SK-N-SH (cell line): ENCODE measurements around the gene ARHGEF28. TPM values are rescaled to one million over a fixed set of nuclear protein-coding genes. Genes with fewer than 3 reads are reported as not detected.

ENCODE experiments used
- CTCF ChIA-PET: fragments of 300-600, 350-600 bp; formaldehyde crosslinking; extraction: SDS; loops from one replicate; lab custom pipeline; 2021; lab: Yijun Ruan, JAX
- POLR2A ChIA-PET: fragments of 350-600 bp; sonication (Branson Sonifier 250); formaldehyde crosslinking; extraction: SDS; loops from one replicate; lab custom pipeline; 2020; ENCODE audit warnings: antibody characterized with exemption, inconsistent platforms; lab: Yijun Ruan, JAX
- DNase-seq: peaks from one replicate; pipeline ENCODE4 v3.0.0; 2012
- H2AFZ ChIP-seq: fragments of 200-600 bp; sonication (generic); 2 replicates; pipeline ENCODE4 v1.8.1; 2016; ENCODE audit warnings: antibody characterized with exemption, mild to moderate bottlenecking, low read depth
- H3F3A ChIP-seq: fragments of 200-600 bp; sonication (generic); replicated peaks from 2 replicates; pipeline ENCODE3; 2016; ENCODE audit warnings: antibody characterized with exemption, mild to moderate bottlenecking; ENCODE audit not compliant: insufficient read depth
- H3K27ac ChIP-seq, 2 experiments: fragments of 200-500 bp in 1 of 2; fragments of 200-600 bp in 1 of 2; sonication (Bioruptor generic) in 1 of 2; sonication (generic), shearing (Covaris generic) in 1 of 2; 2 replicates each; pipeline versions ENCODE4 v1.5.1 to v1.6.1; 2014 to 2016; ENCODE audit warnings: low read depth in 2 of 2, inconsistent platforms in 1 of 2, low read length in 1 of 2, mild to moderate bottlenecking in 1 of 2, mixed read lengths in 1 of 2
- H3K27me3 ChIP-seq: fragments of 200-600 bp; sonication (generic), shearing (Covaris generic); 2 replicates; pipeline ENCODE4 v1.6.1; 2016; ENCODE audit warnings: mixed run types; ENCODE audit not compliant: insufficient read depth
- H3K36me3 ChIP-seq, 2 experiments: fragments of 200-500 bp in 1 of 2; fragments of 200-600 bp in 1 of 2; sonication (Bioruptor generic) in 1 of 2; sonication (generic) in 1 of 2; replicated peaks in 1 of 2; 2 replicates each; pipeline versions ENCODE3 to v1.5.1; 2014 to 2016; ENCODE audit warnings: low read length in 1 of 2, mild to moderate bottlenecking in 1 of 2; ENCODE audit not compliant: insufficient read depth in 2 of 2, control insufficient read depth in 1 of 2
- H3K4me1 ChIP-seq, 2 experiments: fragments of 200-500 bp in 1 of 2; fragments of 200-600 bp in 1 of 2; sonication (Bioruptor generic) in 1 of 2; sonication (generic), shearing (Covaris generic) in 1 of 2; 2 replicates each; pipeline versions ENCODE4 v1.5.1 to v1.6.1; 2014 to 2016; ENCODE audit warnings: low read depth in 1 of 2, low read length in 1 of 2, mixed run types in 1 of 2; ENCODE audit not compliant: insufficient read depth in 2 of 2, control insufficient read depth in 1 of 2
- H3K4me2 ChIP-seq: fragments of 200-600 bp; sonication (generic), shearing (Covaris generic); 2 replicates; pipeline ENCODE4 v1.6.1; 2017; ENCODE audit warnings: mixed run types
- H3K4me3 ChIP-seq, 2 experiments: fragments of 200-500 bp in 1 of 2; fragments of 200-600 bp in 1 of 2; sonication (Bioruptor generic) in 1 of 2; sonication (generic), shearing (Covaris generic) in 1 of 2; 2 replicates each; pipeline versions ENCODE4 v1.5.1 to v1.8.1; 2014 to 2016; ENCODE audit warnings: low read depth in 2 of 2, inconsistent platforms in 1 of 2, low read length in 1 of 2, mild to moderate bottlenecking in 1 of 2, mixed read lengths in 1 of 2, moderate library complexity in 1 of 2
- H3K79me2 ChIP-seq: fragments of 200-600 bp; sonication (generic); 2 replicates; pipeline ENCODE4 v1.8.1; 2017; ENCODE audit warnings: mild to moderate bottlenecking; ENCODE audit not compliant: insufficient read depth
- H3K9ac ChIP-seq: fragments of 200-600 bp; sonication (generic); 2 replicates; pipeline ENCODE4 v1.6.1; 2017; ENCODE audit warnings: mixed run types
- H3K9me2 ChIP-seq: fragments of 200-600 bp; sonication (generic); 2 replicates; pipeline ENCODE4 v1.6.1; 2017; ENCODE audit warnings: mixed run types
- H3K9me3 ChIP-seq: fragments of 200-600 bp; sonication (generic); 2 replicates; pipeline ENCODE4 v1.6.1; 2017; ENCODE audit warnings: mixed run types, mild to moderate bottlenecking, moderate library complexity
- H4K20me1 ChIP-seq: fragments of 200-600 bp; sonication (generic); 2 replicates; pipeline ENCODE4 v1.6.1; 2017; ENCODE audit warnings: mild to moderate bottlenecking, mixed run types; ENCODE audit not compliant: insufficient read depth
- CHD2 ChIP-seq: fragments of 150-350 bp; IDR thresholded peaks from 2 replicates; pipeline ENCODE4 v1.6.1; 2018; ENCODE audit warnings: low read length; ENCODE audit not compliant: partially characterized antibody
- EP300 ChIP-seq, 2 experiments: IDR thresholded peaks; 2 replicates each; pipeline versions ENCODE4 v1.4.0 to v1.6.1; 2012; ENCODE audit warnings: borderline replicate concordance in 1 of 2, low read depth in 1 of 2, low read length in 1 of 2
- EZH2phosphoT487 ChIP-seq: fragments of 200-600 bp; sonication (generic); IDR thresholded peaks from 2 replicates; pipeline ENCODE4 v1.6.1; 2017; ENCODE audit warnings: low read depth, mixed run types, mild to moderate bottlenecking, antibody characterized with exemption, moderate library complexity, borderline replicate concordance
- FOSL2 ChIP-seq: IDR thresholded peaks from 2 replicates; pipeline ENCODE4 v1.4.0; 2012; ENCODE audit warnings: low read depth, mild to moderate bottlenecking, moderate library complexity, borderline replicate concordance
- GATA2 ChIP-seq: sonication (generic); formaldehyde crosslinking; IDR thresholded peaks from 2 replicates; pipeline ENCODE4 v1.5.0; 2020; ENCODE audit warnings: mild to moderate bottlenecking, missing genetic modification reagents
- IRF3 ChIP-seq: fragments of 150-350 bp; IDR thresholded peaks from 2 replicates; pipeline ENCODE4 v1.6.1; 2016; ENCODE audit warnings: mild to moderate bottlenecking, low read depth, low read length
- JUND ChIP-seq: IDR thresholded peaks from 2 replicates; pipeline ENCODE4 v1.4.0; 2012
- MXI1 ChIP-seq: IDR thresholded peaks from 2 replicates; pipeline ENCODE4 v1.6.1; 2012; ENCODE audit warnings: mild to moderate bottlenecking, low read depth, low read length, improper control_type of control experiment
- NFIC ChIP-seq: IDR thresholded peaks from 2 replicates; pipeline ENCODE4 v1.4.0; 2012; ENCODE audit warnings: borderline replicate concordance
- POLR2AphosphoS5 ChIP-seq: IDR thresholded peaks from 2 replicates; pipeline ENCODE4 v1.6.1; 2012; ENCODE audit warnings: low read depth, low read length
- RCOR1 ChIP-seq: fragments of 150-350 bp; IDR thresholded peaks from 2 replicates; pipeline ENCODE4 v1.6.1; 2017; ENCODE audit warnings: antibody characterized with exemption, low read length
- REST ChIP-seq: IDR thresholded peaks from 2 replicates; pipeline ENCODE4 v1.6.1; 2012; ENCODE audit warnings: mild to moderate bottlenecking, low read depth, low read length, moderate library complexity
- RFX5 ChIP-seq: IDR thresholded peaks from 2 replicates; pipeline ENCODE4 v1.6.1; 2012; ENCODE audit warnings: mild to moderate bottlenecking, improper control_type of control experiment, low read length
- RXRA ChIP-seq: IDR thresholded peaks from 2 replicates; pipeline ENCODE4 v1.4.0; 2012; ENCODE audit warnings: low read depth, mild to moderate bottlenecking, borderline replicate concordance
- SMC3 ChIP-seq: IDR thresholded peaks from 2 replicates; pipeline ENCODE4 v1.6.1; 2012; ENCODE audit warnings: low read depth, low read length, improper control_type of control experiment
- TAF1 ChIP-seq: IDR thresholded peaks from 2 replicates; pipeline ENCODE4 v1.6.1; 2012; ENCODE audit warnings: low read depth, mild to moderate bottlenecking, low read length, moderate library complexity, borderline replicate concordance
- TEAD4 ChIP-seq: IDR thresholded peaks from 2 replicates; pipeline ENCODE4 v1.4.0; 2012; ENCODE audit warnings: mild to moderate bottlenecking, borderline replicate concordance; ENCODE audit not compliant: insufficient read depth
- USF1 ChIP-seq: IDR thresholded peaks from 2 replicates; pipeline ENCODE4 v1.4.0; 2012; ENCODE audit warnings: low read depth, borderline replicate concordance
- YY1 ChIP-seq: IDR thresholded peaks from 2 replicates; pipeline ENCODE4 v1.4.0; 2012; ENCODE audit warnings: low read depth, mild to moderate bottlenecking
- WGBS: methylation state at CpG from one replicate; pipeline ENCODE4 v1.1.6; 2017; ENCODE audit warnings: low lambda C conversion rate; 5-methylcytosine and 5-hydroxymethylcytosine counted together
- polyA plus RNA-seq, 3 experiments: library from polyadenylated mRNA; depleted of rRNA; stranded (reverse); fragments of >200 nt; gene quantifications; 2 replicates each; pipeline ENCODE4 v1.2.3, GENCODE V29; 2012
- TF ChIP-seq, protein P1 (sequence below): IDR thresholded peaks from 2 replicates; pipeline ENCODE4 v1.4.0; 2012; ENCODE audit warnings: low read depth, borderline replicate concordance

The ARHGEF28 gene
- polyA plus RNA-seq, 1 of the 3 experiments (the other 2 are of a cell fraction): 4.2 TPM

DNA sequence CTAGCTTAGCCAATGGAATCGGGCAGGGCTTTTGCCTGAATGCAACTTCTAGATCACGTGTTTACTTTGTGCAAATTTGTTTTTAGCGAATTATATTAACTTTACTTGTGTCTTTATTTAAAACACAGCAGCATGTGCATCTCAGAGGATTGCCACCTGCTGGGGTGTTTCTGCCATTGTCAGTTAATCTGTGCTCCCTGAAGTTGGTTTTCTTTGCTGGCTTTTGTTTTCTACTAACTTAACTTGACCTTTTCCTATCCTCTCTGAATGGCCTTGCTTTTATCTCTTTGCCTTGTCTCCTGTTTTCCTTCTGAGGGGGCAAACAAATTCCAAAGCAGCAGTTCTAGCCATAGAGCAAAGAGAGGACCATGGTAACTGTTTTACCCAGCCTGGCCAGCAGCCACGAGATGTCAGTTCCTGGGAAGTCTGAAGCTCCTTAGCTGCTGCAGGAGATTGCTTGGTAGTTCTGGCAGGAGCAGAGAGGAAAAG lies 67.6 kb downstream of the ARHGEF28 start (continued):
- TF ChIP-seq REST (no peak), TEAD4 (no peak), RCOR1 (no peak)
- TF ChIP-seq, protein P1, sequence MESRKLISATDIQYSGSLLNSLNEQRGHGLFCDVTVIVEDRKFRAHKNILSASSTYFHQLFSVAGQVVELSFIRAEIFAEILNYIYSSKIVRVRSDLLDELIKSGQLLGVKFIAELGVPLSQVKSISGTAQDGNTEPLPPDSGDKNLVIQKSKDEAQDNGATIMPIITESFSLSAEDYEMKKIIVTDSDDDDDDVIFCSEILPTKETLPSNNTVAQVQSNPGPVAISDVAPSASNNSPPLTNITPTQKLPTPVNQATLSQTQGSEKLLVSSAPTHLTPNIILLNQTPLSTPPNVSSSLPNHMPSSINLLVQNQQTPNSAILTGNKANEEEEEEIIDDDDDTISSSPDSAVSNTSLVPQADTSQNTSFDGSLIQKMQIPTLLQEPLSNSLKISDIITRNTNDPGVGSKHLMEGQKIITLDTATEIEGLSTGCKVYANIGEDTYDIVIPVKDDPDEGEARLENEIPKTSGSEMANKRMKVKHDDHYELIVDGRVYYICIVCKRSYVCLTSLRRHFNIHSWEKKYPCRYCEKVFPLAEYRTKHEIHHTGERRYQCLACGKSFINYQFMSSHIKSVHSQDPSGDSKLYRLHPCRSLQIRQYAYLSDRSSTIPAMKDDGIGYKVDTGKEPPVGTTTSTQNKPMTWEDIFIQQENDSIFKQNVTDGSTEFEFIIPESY: no peak

DNA sequence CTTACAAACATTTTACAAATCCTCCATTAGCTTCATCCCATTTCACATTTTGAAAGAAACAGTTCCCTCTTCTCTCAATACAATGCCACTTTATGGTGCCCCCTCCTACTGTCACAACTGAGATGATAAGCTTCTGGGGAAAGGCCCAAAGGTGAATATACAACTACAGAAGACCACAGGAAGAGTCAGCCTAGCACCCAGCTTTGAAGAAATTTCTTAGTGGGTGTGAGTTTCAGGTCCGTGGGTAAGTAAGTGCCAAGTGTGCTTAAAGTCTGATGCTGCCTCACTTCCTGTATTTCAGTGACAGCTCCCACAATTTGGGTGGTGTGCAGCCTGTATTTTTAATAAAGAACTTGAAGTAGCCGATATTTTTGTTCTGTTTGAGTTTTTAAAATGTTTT lies 68.1 kb downstream of the ARHGEF28 start:
- H3K4me1 ChIP-seq: peaks cover 0 to 27% of the 10 kb centered on the region in 2 experiments; a peak in 2 of 4 replicates

More for the DNA sequence above, 68.1 kb downstream of the ARHGEF28 start:
- no peak for DNase-seq
- Histone ChIP-seq H3K9ac (no peak overlapping the region), H3K4me3 (no peak overlapping the region), H3K36me3 (no peaks in the 10 kb centered on the region), H3K79me2 (peaks cover 4% of the 10 kb centered on the region; the same call in 1 of the 2 replicates), H3K4me2 (peak overlapping the region; percentile 60; the same call in 1 of the 2 replicates), H2AFZ (peak overlapping the region; percentile 32; the same call in 1 of the 2 replicates), H3F3A (peaks cover 20% of the 10 kb centered on the region), H3K9me3 (no peaks in the 10 kb centered on the region), H3K9me2 (no peaks in the 10 kb centered on the region), H3K27ac (peak overlapping the region in 1 of 2 experiments; percentile 31; a peak in 2 of 4 replicates), H3K27me3 (no peaks in the 10 kb centered on the region), H4K20me1 (no peaks in the 10 kb centered on the region)
- TF ChIP-seq YY1 (no peak), IRF3 (no peak), JUND (no peak), SMC3 (no peak), EP300 (IDR thresholded peaks at IDR 0.05; ENCODE audit: borderline replicate concordance in 1 of 2, low read depth in 1 of 2, low read length in 1 of 2) (no peak), POLR2AphosphoS5 (no peak), NFIC (no peak), RFX5 (no peak), GATA2 (CRISPR knock-in tag) (no peak), FOSL2 (no peak), RCOR1 (no peak), MXI1 (no peak), USF1 (no peak), CHD2 (no peak), EZH2phosphoT487 (no peak), TAF1 (no peak), RXRA (no peak)
- TF ChIP-seq, protein P1: no peak
- WGBS: 63% methylated on average over 2 of the region's 2 CpGs
- POLR2A ChIA-PET: no interaction called here
- CTCF ChIA-PET: interaction anchor here (0.8 to 2.6 kb wide), 16 partner anchors 10 to 103 kb away, joined by 3 to 37 read pairs (median 5); no protein-coding TSS in a partner anchor
